BLaER1 treated with 17β-estradiol and CSF1 and Interleukin-3, amounts not matched to agents 10 nM and 100 nM (cell line): Measurements from ENCODE around the gene EFR3B.

Experiments used
- H3K27ac ChIP-seq, 11 experiments: shearing (Covaris generic); formaldehyde crosslinking; 2 replicates each; pipeline ENCODE4 v1.8.1; 2022
- H3K27me3 ChIP-seq, 11 experiments: shearing (Covaris generic); formaldehyde crosslinking; 2 replicates each; pipeline ENCODE4 v1.8.1; 2022
- H3K36me3 ChIP-seq, 11 experiments: shearing (Covaris generic); formaldehyde crosslinking; 2 replicates each; pipeline ENCODE4 v1.8.1; 2022
- H3K4me1 ChIP-seq, 10 experiments: shearing (Covaris generic); formaldehyde crosslinking; 2 replicates each; pipeline ENCODE4 v1.8.1; 2022
- H3K4me2 ChIP-seq, 11 experiments: shearing (Covaris generic); formaldehyde crosslinking; 2 replicates each; pipeline ENCODE4 v1.8.1; 2022
- H3K4me3 ChIP-seq, 10 experiments: shearing (Covaris generic); formaldehyde crosslinking; 2 replicates each; pipeline ENCODE4 v1.8.1; 2022
- H3K9ac ChIP-seq, 11 experiments: shearing (Covaris generic); formaldehyde crosslinking; 2 replicates each; pipeline ENCODE4 v1.8.1; 2022
- H3K9me3 ChIP-seq, 11 experiments: shearing (Covaris generic); formaldehyde crosslinking; replicated peaks in 1 of 11; 2 replicates each; pipeline ENCODE4 v1.8.1; 2022
- H4K20me1 ChIP-seq, 11 experiments: shearing (Covaris generic); formaldehyde crosslinking; 2 replicates each; pipeline ENCODE4 v1.8.1; 2022
- Cebpa-rat ChIP-seq, 11 experiments: shearing (Covaris generic); IDR thresholded peaks; 2 replicates each; pipeline ENCODE4 v1.8.1; 2022

The EFR3B gene

GRCh38 chr2:25014631-25015030 lies 27.2 kb upstream of the EFR3B start:
- TF ChIP-seq Cebpa-rat (IDR thresholded peaks at IDR 0.05): no peak
- Histone ChIP-seq H4K20me1 (no peaks in the 10 kb centered on the region), H3K4me3 (no peak overlapping the region), H3K4me1 (peaks cover 0 to 3% (median 0%) of the 10 kb centered on the region in 10 experiments; a peak in 1 of 20 replicates), H3K9ac (no peak overlapping the region), H3K4me2 (no peak overlapping the region), H3K36me3 (no peaks in the 10 kb centered on the region), H3K9me3 (no peaks in the 10 kb centered on the region), H3K27me3 (no peaks in the 10 kb centered on the region), H3K27ac (no peak overlapping the region)

GRCh38 chr2:25018681-25019080 lies 23.2 kb upstream of the EFR3B start:
- Histone ChIP-seq H4K20me1 (no peaks in the 10 kb centered on the region), H3K27ac (no peak overlapping the region), H3K4me2 (no peak overlapping the region), H3K9me3 (no peaks in the 10 kb centered on the region), H3K27me3 (no peaks in the 10 kb centered on the region), H3K4me3 (no peak overlapping the region), H3K9ac (no peak overlapping the region), H3K36me3 (no peaks in the 10 kb centered on the region), H3K4me1 (peaks cover 0 to 14% (median 0%) of the 10 kb centered on the region in 10 experiments; a peak in 6 of 20 replicates)
- TF ChIP-seq Cebpa-rat (IDR thresholded peaks at IDR 0.05): no peak

GRCh38 chr2:25021791-25022362 lies 20.0 kb upstream of the EFR3B start:
- TF ChIP-seq Cebpa-rat (IDR thresholded peaks at IDR 0.05): no peak
- H3K4me2 ChIP-seq: peak overlapping the region in 3 of 11 experiments; percentile 8 to 71 (median 57); a peak in 5 of 22 replicates
- H3K27me3 ChIP-seq: no peaks in the 10 kb centered on the region
- no peak overlapping the region for H3K4me3 ChIP-seq
- H3K4me1 ChIP-seq: peaks cover 0 to 14% (median 0%) of the 10 kb centered on the region in 10 experiments; a peak in 6 of 20 replicates
- no peaks in the 10 kb centered on the region for H3K9me3 ChIP-seq
- no peaks in the 10 kb centered on the region for H3K36me3 ChIP-seq
- H4K20me1 ChIP-seq: no peaks in the 10 kb centered on the region
- no peak overlapping the region for H3K9ac ChIP-seq
- H3K27ac ChIP-seq: no peak overlapping the region

GRCh38 chr2:25023333-25023732 lies 18.5 kb upstream of the EFR3B start:
- Histone ChIP-seq H3K27me3 (no peaks in the 10 kb centered on the region), H3K36me3 (no peaks in the 10 kb centered on the region), H3K4me3 (no peak overlapping the region), H3K4me1 (peaks cover 0 to 14% (median 0%) of the 10 kb centered on the region in 10 experiments; a peak in 6 of 20 replicates), H4K20me1 (no peaks in the 10 kb centered on the region), H3K27ac (no peak overlapping the region), H3K9ac (no peak overlapping the region), H3K9me3 (no peaks in the 10 kb centered on the region), H3K4me2 (no peak overlapping the region)
- no peak for TF ChIP-seq Cebpa-rat (IDR thresholded peaks at IDR 0.05)

- Histone ChIP-seq H3K9me3 (no peaks in the 10 kb centered on the region), H3K4me1 (peaks cover 6 to 22% (median 7%) of the 10 kb centered on the region in 10 experiments; a peak in 19 of 20 replicates), H3K36me3 (no peaks in the 10 kb centered on the region), H3K4me2 (no peak overlapping the region), H3K4me3 (no peak overlapping the region), H3K27me3 (no peaks in the 10 kb centered on the region), H3K9ac (no peak overlapping the region), H4K20me1 (no peaks in the 10 kb centered on the region), H3K27ac (no peak overlapping the region)
- TF ChIP-seq Cebpa-rat (IDR thresholded peaks at IDR 0.05): no peak
Measured at GRCh38 chr2:25025229-25026007, 16.5 kb upstream of the EFR3B start.

GRCh38 chr2:25026008-25026530 lies 15.8 kb upstream of the EFR3B start:
- Histone ChIP-seq H3K9me3 (no peaks in the 10 kb centered on the region), H3K27ac (no peak overlapping the region), H3K4me2 (no peak overlapping the region), H3K36me3 (no peaks in the 10 kb centered on the region), H3K27me3 (no peaks in the 10 kb centered on the region), H3K4me1 (peaks cover 11 to 28% (median 13%) of the 10 kb centered on the region in 10 experiments), H3K9ac (no peak overlapping the region), H3K4me3 (no peak overlapping the region), H4K20me1 (no peaks in the 10 kb centered on the region)
- no peak for TF ChIP-seq Cebpa-rat (IDR thresholded peaks at IDR 0.05)

- H3K27ac ChIP-seq: no peak overlapping the region; a peak in 1 of 22 replicates
- peaks cover 0 to 5% (median 0%) of the 10 kb centered on the region in 11 experiments; a peak in 6 of 22 replicates for H3K9me3 ChIP-seq
- H3K4me2 ChIP-seq: no peak overlapping the region
- no peak overlapping the region for H3K4me3 ChIP-seq
- H4K20me1 ChIP-seq: no peaks in the 10 kb centered on the region
- no peak for TF ChIP-seq Cebpa-rat (IDR thresholded peaks at IDR 0.05)
- no peaks in the 10 kb centered on the region for H3K27me3 ChIP-seq
- H3K4me1 ChIP-seq: peaks cover 26 to 39% (median 33%) of the 10 kb centered on the region in 10 experiments
- H3K36me3 ChIP-seq: no peaks in the 10 kb centered on the region
- no peak overlapping the region for H3K9ac ChIP-seq
Measured at GRCh38 chr2:25029183-25029554, 12.7 kb upstream of the EFR3B start.

GRCh38 chr2:25030702-25031101 lies 11.2 kb upstream of the EFR3B start:
- TF ChIP-seq Cebpa-rat (IDR thresholded peaks at IDR 0.05): peak in 1 of 11 experiments; percentile 61; a peak in 2 of 22 replicates
- Histone ChIP-seq H3K4me2 (peak overlapping the region; percentile 34 to 77 (median 67)), H3K4me1 (peaks cover 26 to 47% (median 40%) of the 10 kb centered on the region in 10 experiments), H4K20me1 (no peaks in the 10 kb centered on the region), H3K27me3 (peaks cover 0 to 7% (median 0%) of the 10 kb centered on the region in 11 experiments; a peak in 2 of 22 replicates), H3K9ac (peak overlapping the region in 6 of 11 experiments; percentile 6 to 42 (median 32); a peak in 6 of 22 replicates), H3K4me3 (no peak overlapping the region), H3K27ac (peak overlapping the region in 9 of 11 experiments; percentile 46 to 78 (median 63); a peak in 18 of 22 replicates), H3K36me3 (no peaks in the 10 kb centered on the region), H3K9me3 (peaks cover 0 to 10% (median 0%) of the 10 kb centered on the region in 11 experiments; a peak in 6 of 22 replicates)

- H3K9ac ChIP-seq: no peak overlapping the region; a peak in 1 of 22 replicates
- H4K20me1 ChIP-seq: no peaks in the 10 kb centered on the region
- TF ChIP-seq Cebpa-rat (IDR thresholded peaks at IDR 0.05): peak in 5 of 11 experiments; percentile 23 to 76 (median 70); a peak in 8 of 22 replicates
- H3K4me1 ChIP-seq: peaks cover 26 to 58% (median 47%) of the 10 kb centered on the region in 10 experiments
- H3K27me3 ChIP-seq: peaks cover 0 to 12% (median 0%) of the 10 kb centered on the region in 11 experiments; a peak in 2 of 22 replicates
- H3K36me3 ChIP-seq: no peaks in the 10 kb centered on the region
- H3K4me2 ChIP-seq: peak overlapping the region; percentile 34 to 77 (median 66)
- peak overlapping the region in 8 of 11 experiments; percentile 52 to 78 (median 64); a peak in 15 of 22 replicates for H3K27ac ChIP-seq
- H3K9me3 ChIP-seq: peaks cover 0 to 10% (median 0%) of the 10 kb centered on the region in 11 experiments; a peak in 6 of 22 replicates
- no peak overlapping the region for H3K4me3 ChIP-seq
Measured at GRCh38 chr2:25032094-25032493, 9.8 kb upstream of the EFR3B start.
